Esophagus muscularis mucosa (tissue), 4 donors: Measurements from ENCODE around the gene MGLL. TPM values are rescaled to one million over a fixed set of nuclear protein-coding genes. Genes with fewer than 3 reads are reported as not detected.

Source experiments
- DNase-seq: peaks from one replicate; pipeline ENCODE4 v3.0.0-alpha.2; 2017; ENCODE audit errors: extremely low spot score
- H3K27ac ChIP-seq, 4 donors: fragments of 200-600 bp; sonication (generic); replicated peaks in 1 of 4; 1 replicate in 3 of 4; 2 replicates in 1 of 4; pipeline ENCODE4 v1.5.1; 2016 to 2019; ENCODE audit warnings: mild to moderate bottlenecking in 1 of 4
- H3K27me3 ChIP-seq, 4 donors: fragments of 200-600 bp; sonication (generic); one replicate each; pipeline versions ENCODE4 v1.5.1 to v1.6.0; 2016 to 2019
- H3K36me3 ChIP-seq, 4 donors: fragments of 200-600 bp; sonication (generic); one replicate each; pipeline ENCODE4 v1.5.1; 2016 to 2019
- H3K4me1 ChIP-seq, 4 donors: fragments of 200-600 bp; sonication (generic); one replicate each; pipeline ENCODE4 v1.5.1; 2016 to 2019
- H3K4me3 ChIP-seq, 4 donors: fragments of 200-600 bp; sonication (generic); 1 replicate in 2 of 4; 2 replicates in 2 of 4; pipeline ENCODE4 v1.5.1; 2016 to 2019; ENCODE audit warnings: mild to moderate bottlenecking in 4 of 4, moderate library complexity in 1 of 4
- H3K9me3 ChIP-seq, 4 donors: fragments of 200-600 bp; sonication (generic); 1 replicate in 3 of 4; 2 replicates in 1 of 4; pipeline ENCODE4 v1.5.1; 2016 to 2019
- EP300 ChIP-seq: sonication (generic); formaldehyde crosslinking; IDR thresholded peaks from one replicate; pipeline ENCODE4 v1.6.1; 2017; ENCODE audit warnings: antibody characterized with exemption
- POLR2A ChIP-seq: fragments of 450-650 bp; IDR thresholded peaks from one replicate; pipeline ENCODE4 v1.6.1; 2017; ENCODE audit warnings: antibody characterized with exemption, moderate library complexity, mild to moderate bottlenecking, low read depth
- POLR2AphosphoS5 ChIP-seq, 2 donors: sonication (generic); formaldehyde crosslinking; IDR thresholded peaks; one replicate each; pipeline ENCODE4 v1.6.1; 2017; ENCODE audit warnings: antibody characterized with exemption in 2 of 2
- WGBS: methylation state at CpG from one replicate; pipeline ENCODE4 v1.1.5; 2018; 5-methylcytosine and 5-hydroxymethylcytosine counted together
- intact Hi-C: fragments of 100-400 bp; cut with DNase I; formaldehyde crosslinking; loops from one replicate; pipeline ENCODE4 v1.15.1; 2023
- total RNA-seq, 4 donors: library from RNA; depleted of rRNA; stranded (reverse); fragments of >200 nt; gene quantifications; one replicate each; pipeline versions ENCODE4 v1.1.0 to v1.2.1, GENCODE V29; 2016
- TF ChIP-seq, protein P1 (sequence below), 3 experiments: fragments of 200-600 bp in 2 of 3; fragments of 450-650 bp in 1 of 3; sonication (generic) in 2 of 3; IDR thresholded peaks; one replicate each; pipeline ENCODE4 v1.5.1; 2017 to 2019; ENCODE audit warnings: antibody characterized with exemption in 3 of 3, mild to moderate bottlenecking in 2 of 3, moderate library complexity in 1 of 3

Gene MGLL
- total RNA-seq, 4 donors from 2014 or later, result 56.5 to 155 (median 80.7) TPM

DNA sequence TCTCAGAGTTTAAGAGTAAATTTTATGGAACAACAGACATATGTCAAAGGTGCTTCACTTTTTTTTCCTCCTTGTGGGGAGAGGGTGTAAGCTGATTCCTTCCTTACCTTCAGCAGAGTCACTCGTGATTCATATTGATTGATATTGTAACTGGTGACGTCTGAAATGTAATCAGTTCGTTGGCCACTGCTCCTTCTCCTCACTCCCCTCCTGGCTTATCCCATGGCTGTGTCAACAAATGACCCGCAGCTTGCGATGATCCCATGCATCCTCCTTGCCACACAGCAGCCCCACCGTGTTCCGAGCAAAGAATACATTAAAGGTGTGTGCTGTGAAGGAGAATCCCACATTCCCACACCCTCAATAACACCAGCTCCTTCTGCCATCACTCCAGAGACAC lies 7.3 kb downstream of the MGLL start:
- H3K27ac ChIP-seq, result peak overlapping the region in 2 of 4 donors; percentile 19 to 40
- no peaks in the 10 kb centered on the region for H3K27me3 ChIP-seq
- DNase-seq, result no peak
- intact Hi-C loops, result no loop called here
- WGBS, result 72% methylated on average over 7 of the region's 7 CpGs
- H3K36me3 ChIP-seq, result peaks cover 0 to 64% (median 48%) of the 10 kb centered on the region in 4 donors
- H3K9me3 ChIP-seq, result no peaks in the 10 kb centered on the region
- TF ChIP-seq, protein P1, sequence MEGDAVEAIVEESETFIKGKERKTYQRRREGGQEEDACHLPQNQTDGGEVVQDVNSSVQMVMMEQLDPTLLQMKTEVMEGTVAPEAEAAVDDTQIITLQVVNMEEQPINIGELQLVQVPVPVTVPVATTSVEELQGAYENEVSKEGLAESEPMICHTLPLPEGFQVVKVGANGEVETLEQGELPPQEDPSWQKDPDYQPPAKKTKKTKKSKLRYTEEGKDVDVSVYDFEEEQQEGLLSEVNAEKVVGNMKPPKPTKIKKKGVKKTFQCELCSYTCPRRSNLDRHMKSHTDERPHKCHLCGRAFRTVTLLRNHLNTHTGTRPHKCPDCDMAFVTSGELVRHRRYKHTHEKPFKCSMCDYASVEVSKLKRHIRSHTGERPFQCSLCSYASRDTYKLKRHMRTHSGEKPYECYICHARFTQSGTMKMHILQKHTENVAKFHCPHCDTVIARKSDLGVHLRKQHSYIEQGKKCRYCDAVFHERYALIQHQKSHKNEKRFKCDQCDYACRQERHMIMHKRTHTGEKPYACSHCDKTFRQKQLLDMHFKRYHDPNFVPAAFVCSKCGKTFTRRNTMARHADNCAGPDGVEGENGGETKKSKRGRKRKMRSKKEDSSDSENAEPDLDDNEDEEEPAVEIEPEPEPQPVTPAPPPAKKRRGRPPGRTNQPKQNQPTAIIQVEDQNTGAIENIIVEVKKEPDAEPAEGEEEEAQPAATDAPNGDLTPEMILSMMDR (IDR thresholded peaks at IDR 0.05), result no peak
- TF ChIP-seq EP300 (no peak), POLR2A (no peak), POLR2AphosphoS5 (IDR thresholded peaks at IDR 0.05) (no peak)
- H3K4me3 ChIP-seq, result no peak overlapping the region
- peaks cover 51 to 73% (median 65%) of the 10 kb centered on the region in 4 donors for H3K4me1 ChIP-seq

DNA sequence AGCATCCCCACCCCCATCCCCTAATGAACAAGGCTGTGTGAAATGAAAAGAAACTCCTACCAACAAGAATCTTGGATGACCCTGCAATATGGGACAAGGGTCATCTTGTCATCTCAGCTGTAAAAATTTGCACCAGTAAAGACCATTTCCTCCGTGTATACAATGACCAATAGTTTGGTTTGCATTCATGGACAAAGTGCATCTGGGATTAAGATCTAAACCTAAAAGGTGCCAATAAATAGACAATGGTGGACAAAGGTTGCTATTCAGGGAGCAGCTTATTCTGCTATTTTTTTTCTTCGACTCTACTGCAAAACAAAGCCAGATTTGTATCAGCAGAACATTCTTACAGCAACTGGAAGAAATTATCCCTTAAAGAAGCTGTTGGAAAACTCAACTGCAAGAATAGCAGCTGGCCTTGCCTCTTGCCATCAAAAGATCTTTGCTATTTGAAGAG lies 8.0 kb downstream of the MGLL start:
- Histone ChIP-seq H3K4me1 (peaks cover 45 to 68% (median 59%) of the 10 kb centered on the region in 4 donors), H3K9me3 (no peaks in the 10 kb centered on the region), H3K4me3 (no peak overlapping the region), H3K27me3 (no peaks in the 10 kb centered on the region), H3K36me3 (peaks cover 0 to 70% (median 50%) of the 10 kb centered on the region in 4 donors), H3K27ac (peak overlapping the region in 2 of 4 donors; percentile 19 to 40)
- intact Hi-C loops, result no loop called here
- 45% methylated on average over 2 of the region's 2 CpGs for WGBS
- no peak for DNase-seq
- TF ChIP-seq POLR2AphosphoS5 (IDR thresholded peaks at IDR 0.05) (no peak), EP300 (no peak)
- TF ChIP-seq, protein P1 (IDR thresholded peaks at IDR 0.05), result no peak

GRCh38 chr3:127812151-127812550 lies 10.2 kb downstream of the MGLL start:
- no peaks in the 10 kb centered on the region for H3K27me3 ChIP-seq
- DNase-seq, result no peak
- TF ChIP-seq, protein P1 (IDR thresholded peaks at IDR 0.05), result no peak
- TF ChIP-seq POLR2AphosphoS5 (IDR thresholded peaks at IDR 0.05) (no peak), POLR2A (no peak), EP300 (no peak)
- intact Hi-C loops, result no loop called here
- H3K4me1 ChIP-seq, result peaks cover 29 to 53% (median 39%) of the 10 kb centered on the region in 4 donors
- H3K9me3 ChIP-seq, result no peaks in the 10 kb centered on the region
- peaks cover 0 to 75% (median 58%) of the 10 kb centered on the region in 4 donors for H3K36me3 ChIP-seq
- H3K4me3 ChIP-seq, result no peak overlapping the region
- no peak overlapping the region for H3K27ac ChIP-seq

GRCh38 chr3:127811717-127812116 lies 10.6 kb downstream of the MGLL start:
- Histone ChIP-seq H3K4me3 (no peak overlapping the region), H3K27ac (no peak overlapping the region), H3K9me3 (no peaks in the 10 kb centered on the region), H3K36me3 (peaks cover 0 to 73% (median 56%) of the 10 kb centered on the region in 4 donors), H3K4me1 (peaks cover 25 to 48% (median 35%) of the 10 kb centered on the region in 4 donors), H3K27me3 (no peaks in the 10 kb centered on the region)
- DNase-seq, result no peak
- WGBS, result 82% methylated on average over 3 of the region's 3 CpGs
- intact Hi-C loops, result no loop called here
- TF ChIP-seq POLR2A, result no peak
- TF ChIP-seq POLR2AphosphoS5 (IDR thresholded peaks at IDR 0.05), result no peak
- TF ChIP-seq EP300, result no peak

DNA sequence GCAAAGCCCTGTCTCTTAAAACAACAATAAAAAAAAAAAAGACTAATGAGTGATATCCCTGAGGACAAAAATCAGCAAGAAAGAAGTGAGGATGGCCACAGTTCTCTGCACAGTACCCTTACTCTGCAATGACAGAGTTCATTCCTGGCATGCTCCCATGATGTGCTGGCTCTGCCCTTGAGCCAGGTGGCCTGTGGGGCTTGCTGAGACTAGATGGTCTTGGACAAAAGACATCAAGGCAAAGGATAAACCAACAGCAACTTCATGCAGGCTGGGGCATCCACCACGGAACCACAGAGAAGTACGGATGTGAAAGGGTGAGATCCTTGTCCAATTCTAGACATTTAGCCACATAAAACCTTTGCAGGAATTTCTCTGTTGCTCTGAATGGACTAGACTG lies 12.7 kb downstream of the MGLL start:
- TF ChIP-seq EP300 (no peak), POLR2A (no peak), POLR2AphosphoS5 (IDR thresholded peaks at IDR 0.05) (no peak)
- TF ChIP-seq, protein P1 (IDR thresholded peaks at IDR 0.05), result no peak
- 90% methylated on average over 2 of the region's 2 CpGs for WGBS
- Histone ChIP-seq H3K9me3 (no peaks in the 10 kb centered on the region), H3K4me1 (peaks cover 11 to 35% (median 19%) of the 10 kb centered on the region in 4 donors), H3K27me3 (no peaks in the 10 kb centered on the region), H3K4me3 (no peak overlapping the region), H3K36me3 (peaks cover 0 to 67% (median 48%) of the 10 kb centered on the region in 4 donors), H3K27ac (no peak overlapping the region)
- intact Hi-C loops, result no loop called here
- DNase-seq, result no peak
